Tibial nerve (tissue), 4 donors: ENCODE results near the gene JAZF1.

Source experiments
- EP300 ChIP-seq, 2 donors: sonication (generic); formaldehyde crosslinking; IDR thresholded peaks; one replicate each; pipeline ENCODE4 v1.6.1; 2017; ENCODE audit warnings: antibody characterized with exemption in 2 of 2, mild to moderate bottlenecking in 1 of 2
- TF ChIP-seq, protein P1 (sequence below), 5 experiments: fragments of 200-600 bp in 3 of 5; fragments of 450-650 bp in 2 of 5; sonication (generic) in 3 of 5; IDR thresholded peaks; one replicate each; pipeline ENCODE4 v1.5.1; 2016 to 2019; ENCODE audit warnings: antibody characterized with exemption in 5 of 5, mild to moderate bottlenecking in 3 of 5, moderate library complexity in 2 of 5

DNA sequence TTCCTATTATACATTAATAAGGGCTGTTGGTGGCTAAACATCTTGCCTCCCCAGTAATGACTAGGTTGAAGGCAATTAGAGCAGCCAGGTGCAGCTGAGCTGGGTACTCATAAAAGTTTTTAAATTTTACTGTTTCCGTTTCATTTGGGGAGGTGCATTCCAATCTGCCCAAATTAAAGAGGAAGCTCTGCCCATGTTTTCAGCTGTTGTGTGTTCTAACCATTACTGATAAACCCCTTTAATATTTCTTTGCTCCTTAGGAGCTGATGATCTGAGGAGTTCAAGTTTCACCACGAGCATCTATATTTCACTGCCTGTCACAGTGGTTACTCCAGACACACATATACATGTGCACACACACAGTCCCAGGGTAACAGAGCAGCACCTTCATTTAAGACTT lies 94.4 kb downstream of the JAZF1 start:
- no peak for TF ChIP-seq EP300 (IDR thresholded peaks at IDR 0.05)
- TF ChIP-seq, protein P1, sequence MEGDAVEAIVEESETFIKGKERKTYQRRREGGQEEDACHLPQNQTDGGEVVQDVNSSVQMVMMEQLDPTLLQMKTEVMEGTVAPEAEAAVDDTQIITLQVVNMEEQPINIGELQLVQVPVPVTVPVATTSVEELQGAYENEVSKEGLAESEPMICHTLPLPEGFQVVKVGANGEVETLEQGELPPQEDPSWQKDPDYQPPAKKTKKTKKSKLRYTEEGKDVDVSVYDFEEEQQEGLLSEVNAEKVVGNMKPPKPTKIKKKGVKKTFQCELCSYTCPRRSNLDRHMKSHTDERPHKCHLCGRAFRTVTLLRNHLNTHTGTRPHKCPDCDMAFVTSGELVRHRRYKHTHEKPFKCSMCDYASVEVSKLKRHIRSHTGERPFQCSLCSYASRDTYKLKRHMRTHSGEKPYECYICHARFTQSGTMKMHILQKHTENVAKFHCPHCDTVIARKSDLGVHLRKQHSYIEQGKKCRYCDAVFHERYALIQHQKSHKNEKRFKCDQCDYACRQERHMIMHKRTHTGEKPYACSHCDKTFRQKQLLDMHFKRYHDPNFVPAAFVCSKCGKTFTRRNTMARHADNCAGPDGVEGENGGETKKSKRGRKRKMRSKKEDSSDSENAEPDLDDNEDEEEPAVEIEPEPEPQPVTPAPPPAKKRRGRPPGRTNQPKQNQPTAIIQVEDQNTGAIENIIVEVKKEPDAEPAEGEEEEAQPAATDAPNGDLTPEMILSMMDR (IDR thresholded peaks at IDR 0.05) = no peak
